ENCODE measurements around the gene SARDH.

Gene SARDH

GRCh38 chr9:133641861-133642595, 96.1 kb downstream of the SARDH start:
- no peak for TF ChIP-seq CTCF (IDR thresholded peaks at IDR 0.05; ENCODE audit: control insufficient read depth, insufficient read depth, low read depth, low read length, missing control alignments)
- DNase-seq (ENCODE audit: low read depth), result no peak
- no peak overlapping the region for H3K4me3 ChIP-seq (ENCODE audit: control insufficient read depth, low read depth, low read length)

- no peak for TF ChIP-seq CTCF (IDR thresholded peaks at IDR 0.05; ENCODE audit: control insufficient read depth, insufficient read depth, low read depth, low read length, missing control alignments)
- no peak overlapping the region for H3K4me3 ChIP-seq (ENCODE audit: control insufficient read depth, low read depth, low read length)
- DNase-seq (ENCODE audit: low read depth), result no peak
These were observed 96.8 kb downstream of the SARDH start for GRCh38 chr9:133641396-133641655.

- H3K4me3 ChIP-seq (ENCODE audit: control insufficient read depth, low read depth, low read length), result no peak overlapping the region
- DNase-seq (ENCODE audit: low read depth), result no peak
- TF ChIP-seq CTCF (IDR thresholded peaks at IDR 0.05; ENCODE audit: control insufficient read depth, insufficient read depth, low read depth, low read length, missing control alignments), result no peak
These were observed 97.4 kb downstream of the SARDH start for GRCh38 chr9:133640580-133641395.

- DNase-seq (ENCODE audit: low read depth), result no peak
- H3K4me3 ChIP-seq (ENCODE audit: control insufficient read depth, low read depth, low read length), result no peak overlapping the region
- TF ChIP-seq CTCF (IDR thresholded peaks at IDR 0.05; ENCODE audit: control insufficient read depth, insufficient read depth, low read depth, low read length, missing control alignments), result no peak
These were observed 98.0 kb downstream of the SARDH start for GRCh38 chr9:133640160-133640559.

- no peak for TF ChIP-seq CTCF (IDR thresholded peaks at IDR 0.05; ENCODE audit: control insufficient read depth, insufficient read depth, low read depth, low read length, missing control alignments)
- no peak overlapping the region for H3K4me3 ChIP-seq (ENCODE audit: control insufficient read depth, low read depth, low read length)
- DNase-seq (ENCODE audit: low read depth), result no peak
These were observed 98.5 kb downstream of the SARDH start for GRCh38 chr9:133639613-133640012.

- no peak for TF ChIP-seq CTCF (IDR thresholded peaks at IDR 0.05; ENCODE audit: control insufficient read depth, insufficient read depth, low read depth, low read length, missing control alignments)
- no peak overlapping the region for H3K4me3 ChIP-seq (ENCODE audit: control insufficient read depth, low read depth, low read length)
- no peak for DNase-seq (ENCODE audit: low read depth)
These were observed 99.4 kb downstream of the SARDH start for GRCh38 chr9:133638711-133639110.
